GM21576 (cell line): Measurements from ENCODE around the gene BARD1.
"Not testable (repeated sequence)": the region's sequence is repeated elsewhere in the genome, so short reads cannot be mapped to it uniquely, and the experiment has no call there.

Experiments
- ATAC-seq: cut with Tn5 transposase; IDR thresholded peaks from one replicate; pipeline ENCODE4 v1.9.1; 2021; ENCODE audit warnings: mild to moderate bottlenecking, moderate library complexity; ENCODE audit not compliant: unreplicated experiment

Gene BARD1

GRCh38 chr2:214808981-214809750 is at the start of gene BARD1:
BARD1 (minus strand) TSS chr2:214809683; CDS start chr2:214809569, 114 bp downstream.
- ATAC-seq = peak; percentile 32

DNA sequence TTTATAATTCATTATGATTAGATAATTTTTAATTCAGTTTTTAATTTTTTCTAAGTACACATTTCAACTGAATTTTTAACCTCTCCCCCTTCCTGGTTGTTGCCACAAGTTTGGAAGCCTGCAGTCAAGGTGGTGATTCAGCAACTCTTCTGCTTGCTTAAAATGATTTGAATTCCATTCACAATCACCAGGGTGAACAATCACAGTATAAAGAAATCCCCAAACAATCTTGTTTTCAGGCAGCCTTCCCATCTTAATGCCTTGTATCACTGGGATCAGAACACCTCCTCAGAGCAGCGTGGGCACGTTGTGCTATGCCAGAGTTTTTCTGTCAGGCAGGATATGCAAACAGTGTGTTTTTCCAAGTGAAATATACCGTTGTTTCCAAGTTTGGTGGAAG is 46.7 kb upstream of the BARD1 start:
- no peak for ATAC-seq

DNA sequence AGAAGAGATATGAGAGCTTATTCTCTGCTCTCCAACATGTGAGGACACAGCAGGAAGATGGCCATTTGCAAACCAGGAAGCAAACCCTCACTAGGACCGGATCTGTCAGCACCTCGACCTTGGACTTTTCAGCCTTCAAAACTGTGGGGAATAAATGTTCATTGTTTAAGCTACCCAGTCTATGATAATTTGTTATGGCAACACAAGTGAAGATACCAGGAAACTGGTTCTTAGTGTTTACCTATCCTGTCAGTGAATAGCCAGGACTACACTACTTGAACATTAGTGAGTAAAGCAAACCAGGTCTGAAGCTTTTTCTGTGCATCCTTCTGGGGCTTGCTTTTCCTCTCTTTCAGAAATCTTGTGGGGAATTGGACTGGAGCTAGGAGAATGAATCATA is 44.4 kb upstream of the BARD1 start:
- ATAC-seq = no peak

- ATAC-seq = no peak
Measured at GRCh38 chr2:214843823-214844222, 34.3 kb upstream of the BARD1 start.

- ATAC-seq = peak; percentile 86
Measured at GRCh38 chr2:214839464-214839863, 30.0 kb upstream of the BARD1 start.

DNA sequence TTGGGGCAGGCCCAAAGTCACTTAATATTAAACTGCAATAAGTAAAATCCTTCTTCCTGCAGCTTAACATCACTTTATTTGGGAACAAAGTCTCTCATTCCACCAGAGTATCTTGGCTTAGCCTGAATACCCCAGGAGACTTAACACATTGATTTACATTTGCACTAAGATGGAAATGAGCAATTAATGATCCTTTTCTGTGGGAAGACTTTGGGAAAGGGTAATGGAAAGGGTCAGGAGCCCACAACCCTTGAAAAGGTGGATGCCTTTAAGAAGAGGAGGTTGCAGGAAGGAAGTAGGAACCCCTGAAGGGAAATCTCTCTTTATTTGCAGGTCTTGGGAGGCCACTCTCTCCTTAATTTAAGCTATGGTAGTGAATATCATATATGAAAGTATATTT is 28.0 kb upstream of the BARD1 start:
- ATAC-seq = no peak

GRCh38 chr2:214836568-214836967 is 27.1 kb upstream of the BARD1 start:
- ATAC-seq = no peak

DNA sequence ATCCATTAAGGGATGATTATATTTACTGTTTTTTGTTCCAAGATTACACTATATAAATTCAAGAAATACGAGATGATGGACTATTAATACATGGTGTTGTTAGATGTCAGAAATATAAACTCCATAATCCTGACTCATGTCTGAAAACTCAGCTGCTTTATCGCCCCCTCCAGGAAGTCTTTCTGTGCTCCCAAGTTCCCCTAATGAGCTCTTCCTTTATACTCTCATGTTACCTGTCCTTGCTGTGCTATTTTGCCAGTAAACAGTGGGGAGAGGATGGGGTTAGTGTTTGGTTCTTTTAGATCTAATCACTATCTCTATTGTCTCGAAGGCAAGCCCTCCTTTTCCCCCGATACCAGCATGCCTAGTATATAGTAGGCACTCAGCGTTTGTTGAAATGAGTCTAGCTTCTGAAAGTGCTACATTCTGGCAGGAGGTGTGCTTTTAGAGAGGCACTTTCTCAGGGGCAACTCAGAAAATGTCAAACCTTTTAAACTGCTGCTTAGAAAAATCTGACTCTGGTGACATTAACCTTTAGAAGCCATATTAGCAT is 21.4 kb upstream of the BARD1 start:
- no peak for ATAC-seq

DNA sequence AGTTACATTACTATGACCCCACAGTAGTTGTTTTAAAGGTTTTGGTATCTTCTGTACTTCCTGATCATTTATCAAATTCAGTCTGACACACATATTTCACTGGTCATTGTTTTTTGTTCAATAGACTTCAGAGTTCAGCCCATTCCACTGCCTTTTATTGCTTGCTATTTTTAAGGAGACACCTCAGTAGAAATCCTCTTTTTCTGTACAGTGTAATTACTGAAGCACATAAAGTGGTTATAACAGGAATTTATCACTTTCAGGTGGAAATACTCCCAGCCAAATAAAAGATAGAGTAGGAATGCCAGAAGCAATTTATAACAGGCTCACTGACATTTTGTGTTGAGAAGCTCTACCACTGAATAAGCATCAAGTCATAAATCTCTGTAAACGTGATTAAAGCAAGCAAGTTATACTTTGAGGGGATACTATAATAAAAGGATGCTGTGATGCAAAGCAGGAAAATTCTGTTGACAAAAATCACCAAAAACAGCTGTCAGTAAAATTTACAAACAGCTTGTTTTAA is 6.6 kb upstream of the BARD1 start:
- no peak for ATAC-seq

GRCh38 chr2:214810671-214811070 is 1.2 kb upstream of the BARD1 start:
- ATAC-seq = no peak

DNA sequence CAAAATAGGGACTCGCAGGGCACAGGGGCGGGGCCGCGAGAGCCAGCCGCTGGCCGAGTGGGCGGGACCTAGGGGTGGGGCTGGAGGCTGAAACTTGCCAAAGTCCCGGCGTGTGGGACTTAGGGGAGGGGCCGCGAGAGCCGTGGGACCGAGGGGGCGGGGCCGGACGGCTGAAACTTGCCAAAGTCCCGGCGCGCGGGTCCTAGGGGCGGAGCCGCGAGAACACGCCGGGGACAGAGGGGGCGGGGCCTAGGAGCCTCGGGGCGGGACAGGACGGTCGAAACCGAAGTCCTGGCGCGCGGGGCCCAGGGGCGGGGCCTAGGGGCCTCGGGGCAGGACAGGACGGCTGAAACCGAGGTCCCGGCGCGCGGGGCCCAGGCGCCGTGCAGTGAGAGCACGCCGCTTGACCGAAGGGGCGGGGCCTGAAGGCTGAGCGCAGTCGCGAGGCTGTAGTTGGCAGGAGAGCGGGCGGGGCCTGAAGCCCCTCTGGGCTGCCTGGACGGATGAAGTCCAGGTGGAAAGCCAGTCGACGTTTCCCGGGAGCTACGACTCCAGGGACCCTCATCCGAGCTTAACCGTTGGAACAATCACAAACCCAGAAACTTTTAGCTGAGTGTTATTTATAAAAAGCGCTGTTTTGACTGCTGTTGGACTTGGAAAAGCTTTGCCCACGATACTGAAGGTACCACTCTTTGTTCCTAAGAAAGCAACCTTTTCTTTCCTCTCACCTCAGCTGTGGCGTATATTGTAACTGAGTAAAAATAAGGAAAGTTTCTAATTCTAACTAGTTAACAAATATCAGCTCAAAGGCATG is 475 bp upstream of the BARD1 start:
- ATAC-seq = peak; percentile 83

DNA sequence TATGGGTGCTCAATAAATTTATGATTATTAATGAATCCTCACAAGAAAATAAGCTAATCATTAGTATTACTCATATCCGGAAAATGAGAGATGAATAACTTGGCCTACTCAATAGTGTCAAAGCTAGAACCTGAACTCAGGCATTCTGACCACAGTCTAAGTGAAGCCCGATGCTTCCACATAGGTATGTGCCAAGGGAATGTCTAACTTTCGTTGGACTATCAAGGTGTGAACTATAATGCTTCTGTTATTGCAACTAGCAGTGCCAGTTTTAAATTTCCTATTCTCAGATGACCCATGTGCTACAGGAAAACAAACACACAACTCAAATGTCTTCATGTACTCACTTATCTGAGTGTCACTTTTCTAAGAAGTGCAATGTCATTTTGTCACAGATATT is 1.8 kb downstream of the BARD1 start:
- ATAC-seq = no peak

DNA sequence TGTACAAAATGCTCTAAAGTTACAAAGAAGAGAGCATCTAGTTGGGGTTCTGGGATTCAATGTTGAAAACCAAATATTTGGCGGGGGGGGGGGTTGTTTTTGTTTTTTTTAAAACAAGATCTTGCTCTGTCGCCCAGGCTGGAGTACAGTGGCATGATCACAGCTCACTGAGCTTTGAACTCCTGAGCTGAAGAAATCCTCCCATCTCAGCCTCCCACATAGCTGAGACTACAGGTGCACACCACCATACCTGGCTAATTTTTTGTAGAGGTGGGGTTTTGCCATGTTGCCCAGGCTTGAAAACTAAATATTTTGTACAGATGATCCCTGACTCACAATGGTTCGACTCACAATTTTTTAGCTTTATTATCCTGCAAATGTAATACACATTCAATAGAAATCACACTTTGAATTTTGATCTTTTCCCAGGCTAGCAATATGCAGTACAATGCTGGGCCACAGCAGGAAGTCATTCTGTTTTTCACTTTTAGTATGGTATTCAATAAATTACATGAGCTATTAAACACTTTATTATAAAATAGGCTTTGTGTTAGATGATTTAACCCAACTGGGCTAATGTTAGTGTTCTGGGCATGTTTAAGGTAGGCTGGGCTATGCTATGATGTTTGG is 7.6 kb downstream of the BARD1 start:
- no peak for ATAC-seq

GRCh38 chr2:214801068-214801467 is 8.4 kb downstream of the BARD1 start:
- ATAC-seq = no peak

DNA sequence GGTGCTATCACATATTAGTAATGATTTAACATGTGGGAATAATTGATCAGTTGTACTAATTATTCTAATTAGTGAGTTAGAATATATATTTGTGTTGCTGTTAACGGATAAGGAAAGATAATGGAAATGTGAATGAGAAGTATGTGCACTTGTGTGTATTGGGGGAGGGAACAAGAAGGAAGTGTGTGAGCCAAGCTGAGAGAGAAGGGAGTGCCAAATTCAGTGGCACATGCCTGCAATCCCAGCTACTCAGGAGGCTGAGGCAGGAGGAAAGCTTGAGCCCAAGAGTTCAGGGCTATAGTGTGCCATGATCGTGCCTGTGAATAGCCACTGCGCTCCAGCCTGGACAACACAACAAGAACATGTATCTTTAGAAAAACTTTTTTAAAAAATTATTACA is 9.3 kb downstream of the BARD1 start:
- ATAC-seq = no peak

DNA sequence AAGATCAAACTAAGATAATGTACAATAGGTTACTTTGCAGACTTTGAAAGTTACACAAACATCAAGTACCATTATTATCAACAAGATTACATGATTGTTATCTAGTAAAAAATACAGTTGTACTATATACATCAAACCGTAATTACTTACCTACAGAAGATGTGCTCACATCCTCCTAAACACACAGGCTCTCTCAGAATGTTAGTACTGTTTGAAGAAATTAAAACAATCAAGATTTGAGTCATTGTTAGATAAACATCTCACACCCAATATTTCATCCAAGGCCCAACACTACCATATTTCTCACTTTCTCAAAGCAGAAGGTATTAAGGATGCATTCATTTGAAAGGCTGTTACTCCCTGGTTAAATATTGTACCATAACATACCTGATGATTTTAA is 12.6 kb downstream of the BARD1 start:
- no peak for ATAC-seq

GRCh38 chr2:214783181-214783580 is 26.3 kb downstream of the BARD1 start:
- not testable (repeated sequence) for ATAC-seq

DNA sequence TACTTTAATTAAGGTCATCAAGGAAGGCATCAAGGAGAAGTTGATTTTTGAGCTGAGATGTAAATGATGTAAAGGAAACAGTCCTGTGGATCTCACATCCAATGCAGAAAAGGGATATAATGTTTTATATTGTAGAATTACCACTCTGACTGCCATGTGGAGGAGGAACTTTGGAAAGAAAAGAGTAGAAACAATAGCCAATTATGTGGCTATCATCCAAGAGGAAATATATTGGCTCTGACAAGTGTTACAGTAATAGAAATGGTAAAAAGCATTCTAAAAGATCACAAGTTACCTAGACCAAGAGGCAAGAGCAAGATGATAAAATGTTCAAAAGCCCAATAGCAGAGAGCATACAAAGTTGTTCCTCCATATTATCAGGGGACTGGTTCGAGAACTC is 26.8 kb downstream of the BARD1 start:
- no peak for ATAC-seq

GRCh38 chr2:214781226-214781625 is 28.3 kb downstream of the BARD1 start:
- no peak for ATAC-seq

- ATAC-seq = no peak
Measured at GRCh38 chr2:214775971-214776370, 33.5 kb downstream of the BARD1 start.

DNA sequence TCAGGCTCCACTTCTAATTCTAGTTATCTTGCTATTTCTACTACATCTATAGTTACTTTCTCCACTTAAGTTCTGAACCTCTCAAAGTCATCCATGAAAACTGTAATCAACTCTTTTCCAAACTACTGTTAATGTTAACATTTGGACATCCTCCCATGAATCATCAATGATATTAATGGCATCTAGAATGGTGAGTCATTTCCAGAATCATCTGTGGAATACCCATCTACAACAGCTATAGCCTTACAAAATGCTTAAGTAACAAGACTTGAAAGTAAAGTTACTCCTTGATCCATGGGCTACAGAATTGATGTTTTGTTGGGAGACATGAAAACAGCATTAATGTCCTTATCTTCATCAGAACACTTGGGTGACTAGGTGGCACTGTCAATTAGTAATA is 35.4 kb downstream of the BARD1 start:
- ATAC-seq = no peak
